Left ventricle myocardium inferior (tissue), 1 donor: ENCODE results near the gene ZNF385D. TPM values are rescaled to one million over a fixed set of nuclear protein-coding genes. Genes with fewer than 3 reads are reported as not detected.

Experiments used
- DNase-seq: peaks from one replicate; pipeline ENCODE4 v3.0.0-alpha.2; 2020
- H3K27ac ChIP-seq: fragments of 200-600 bp; replicated peaks from 2 replicates; pipeline ENCODE4 v1.8.0; 2021
- H3K27me3 ChIP-seq: fragments of 200-600 bp; 2 replicates; pipeline ENCODE4 v1.8.0; 2021; ENCODE audit warnings: low read depth
- H3K36me3 ChIP-seq: fragments of 200-600 bp; 2 replicates; pipeline ENCODE4 v1.8.0; 2021
- H3K4me1 ChIP-seq: fragments of 200-600 bp; 2 replicates; pipeline ENCODE4 v1.8.0; 2021
- H3K4me3 ChIP-seq: fragments of 200-600 bp; 2 replicates; pipeline ENCODE4 v1.8.0; 2021; ENCODE audit warnings: mild to moderate bottlenecking, moderate library complexity
- H3K9me3 ChIP-seq: fragments of 200-600 bp; replicated peaks from 2 replicates; pipeline ENCODE4 v1.8.0; 2021
- CTCF ChIP-seq: fragments of 200-600 bp; IDR thresholded peaks from 2 replicates; pipeline ENCODE4 v1.8.0; 2021; ENCODE audit warnings: antibody characterized with exemption, mild to moderate bottlenecking, borderline replicate concordance
- intact Hi-C: fragments of 100-400 bp; cut with micrococcal nuclease; formaldehyde crosslinking; loops from one replicate; pipeline ENCODE4 v1.11.0; 2022
- total RNA-seq: library from RNA; stranded (reverse); fragmentation: NEBNext Ultra II Directional; extraction: Animal tissue kit (Norgen Biotek cat#: 25700); gene quantifications from one replicate; pipeline ENCODE4 v1.2.1, GENCODE V29; 2021
- donor health status: DM: no; HTN: yes; CAD: no; lungs with severe emphysema.

The ZNF385D gene
- total RNA-seq, 1 donor from 2014 or later = 2.3 TPM

GRCh38 chr3:21543380-21544075 is 207.5 kb downstream of the ZNF385D start:
- no peaks in the 10 kb centered on the region for H3K9me3 ChIP-seq
- no peak for TF ChIP-seq CTCF
- no peak overlapping the region for H3K27ac ChIP-seq
- DNase-seq = no peak
- H3K4me1 ChIP-seq = no peaks in the 10 kb centered on the region
- no peaks in the 10 kb centered on the region for H3K36me3 ChIP-seq
- no peaks in the 10 kb centered on the region for H3K27me3 ChIP-seq
- H3K4me3 ChIP-seq = no peak overlapping the region
- intact Hi-C loops = no loop called here

GRCh38 chr3:21542656-21543379 is 208.2 kb downstream of the ZNF385D start:
- no peak overlapping the region for H3K4me3 ChIP-seq
- H3K27me3 ChIP-seq = no peaks in the 10 kb centered on the region
- no peak overlapping the region for H3K27ac ChIP-seq
- H3K9me3 ChIP-seq = no peaks in the 10 kb centered on the region
- H3K4me1 ChIP-seq = no peaks in the 10 kb centered on the region
- intact Hi-C loops = no loop called here
- no peaks in the 10 kb centered on the region for H3K36me3 ChIP-seq
- no peak for DNase-seq
- no peak for TF ChIP-seq CTCF

DNA sequence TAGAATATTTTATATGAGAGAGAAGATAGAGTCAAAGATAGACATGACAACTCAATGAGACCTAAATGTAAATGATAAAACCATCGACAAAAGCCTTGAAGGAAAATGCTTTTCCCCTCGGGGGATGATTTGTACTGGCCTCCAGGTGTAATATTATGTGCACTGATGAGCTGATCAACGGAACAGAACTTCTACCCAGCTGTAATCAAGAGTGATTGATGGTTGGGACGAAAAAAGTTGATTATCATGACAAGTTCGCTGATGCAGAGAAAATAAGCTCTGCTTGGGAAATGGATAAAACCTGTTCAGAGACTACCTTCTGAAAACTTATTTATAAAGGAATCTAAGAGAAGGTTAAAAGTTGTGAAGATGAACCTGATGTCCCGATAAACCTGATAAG is 210.7 kb downstream of the ZNF385D start:
- Histone ChIP-seq H3K27me3 (no peaks in the 10 kb centered on the region), H3K36me3 (no peaks in the 10 kb centered on the region), H3K4me3 (no peak overlapping the region), H3K4me1 (no peaks in the 10 kb centered on the region), H3K27ac (no peak overlapping the region), H3K9me3 (no peaks in the 10 kb centered on the region)
- no peak for TF ChIP-seq CTCF
- no peak for DNase-seq
- intact Hi-C loops = no loop called here

DNA sequence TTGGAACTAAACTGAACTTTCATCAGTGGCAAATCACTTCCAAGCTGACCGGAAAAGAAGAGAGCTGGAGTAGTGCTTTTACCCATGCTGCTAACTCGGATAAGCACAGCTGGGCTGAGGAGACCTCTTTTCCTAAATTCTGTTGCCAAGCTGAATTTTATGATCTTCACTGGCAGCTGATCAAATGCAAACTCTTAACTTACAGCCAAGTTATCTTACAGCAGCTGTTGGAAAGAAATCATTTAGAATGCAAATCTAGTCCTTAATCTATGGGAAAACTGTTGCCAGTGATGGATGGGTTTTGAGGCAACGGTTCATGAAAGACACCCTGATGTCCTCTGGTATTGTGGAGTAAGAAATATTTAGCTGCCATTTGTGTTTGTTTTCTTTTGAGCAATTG is 216.5 kb downstream of the ZNF385D start:
- no peak for TF ChIP-seq CTCF
- no peak for DNase-seq
- H3K9me3 ChIP-seq = no peaks in the 10 kb centered on the region

GRCh38 chr3:21533002-21533401 is 218.0 kb downstream of the ZNF385D start:
- intact Hi-C loops = no loop called here

More for the DNA sequence above, 216.5 kb downstream of the ZNF385D start:
- H3K4me1 ChIP-seq = no peaks in the 10 kb centered on the region
- intact Hi-C loops = no loop called here
- no peak overlapping the region for H3K4me3 ChIP-seq
- no peaks in the 10 kb centered on the region for H3K27me3 ChIP-seq
- H3K27ac ChIP-seq = no peak overlapping the region
- no peaks in the 10 kb centered on the region for H3K36me3 ChIP-seq

More at GRCh38 chr3:21533002-21533401, 218.0 kb downstream of the ZNF385D start:
- DNase-seq = no peak
- Histone ChIP-seq H3K36me3 (no peaks in the 10 kb centered on the region), H3K9me3 (no peaks in the 10 kb centered on the region), H3K4me3 (no peak overlapping the region), H3K27ac (no peak overlapping the region), H3K4me1 (no peaks in the 10 kb centered on the region), H3K27me3 (no peaks in the 10 kb centered on the region)
- TF ChIP-seq CTCF = no peak
